GM21360 (cell line): ENCODE measurements around the gene ALK.

ENCODE experiments used
- ATAC-seq: cut with Tn5 transposase; IDR thresholded peaks from one replicate; pipeline ENCODE4 v1.9.1; 2021; ENCODE audit warnings: mild to moderate bottlenecking, moderate library complexity; ENCODE audit not compliant: unreplicated experiment

The ALK gene

GRCh38 chr2:29663268-29663667 lies 258.1 kb downstream of the ALK start:
- no peak for ATAC-seq

- no peak for ATAC-seq
These were observed 258.5 kb downstream of the ALK start for GRCh38 chr2:29662861-29663260.

- ATAC-seq, result no peak
These were observed 261.2 kb downstream of the ALK start for GRCh38 chr2:29660201-29660600.

GRCh38 chr2:29659178-29659577 lies 262.2 kb downstream of the ALK start:
- ATAC-seq, result no peak

GRCh38 chr2:29657674-29658073 lies 263.7 kb downstream of the ALK start:
- ATAC-seq, result no peak

- no peak for ATAC-seq
These were observed 265.8 kb downstream of the ALK start for GRCh38 chr2:29655391-29656086.

GRCh38 chr2:29650631-29651097 lies 270.7 kb downstream of the ALK start:
- ATAC-seq, result no peak

GRCh38 chr2:29644949-29645348 lies 276.4 kb downstream of the ALK start:
- no peak for ATAC-seq

GRCh38 chr2:29643196-29643595 lies 278.2 kb downstream of the ALK start:
- no peak for ATAC-seq

GRCh38 chr2:29640360-29640759 lies 281.0 kb downstream of the ALK start:
- ATAC-seq, result no peak

- ATAC-seq, result no peak
These were observed 282.7 kb downstream of the ALK start for GRCh38 chr2:29638641-29639040.

GRCh38 chr2:29634916-29635315 lies 286.5 kb downstream of the ALK start:
- no peak for ATAC-seq

- no peak for ATAC-seq
These were observed 289.4 kb downstream of the ALK start for GRCh38 chr2:29632018-29632417.

- ATAC-seq, result no peak
These were observed 291.9 kb downstream of the ALK start for GRCh38 chr2:29629495-29629894.

GRCh38 chr2:29628862-29629261 lies 292.5 kb downstream of the ALK start:
- no peak for ATAC-seq

- no peak for ATAC-seq
These were observed 293.2 kb downstream of the ALK start for GRCh38 chr2:29628108-29628745.

- no peak for ATAC-seq
These were observed 294.1 kb downstream of the ALK start for GRCh38 chr2:29627279-29627711.

- ATAC-seq, result no peak
These were observed 300.5 kb downstream of the ALK start for GRCh38 chr2:29620890-29621289.

GRCh38 chr2:29619689-29620088 lies 301.7 kb downstream of the ALK start:
- ATAC-seq, result no peak

- no peak for ATAC-seq
These were observed 303.4 kb downstream of the ALK start for GRCh38 chr2:29618024-29618423.

GRCh38 chr2:29617351-29617750 lies 304.0 kb downstream of the ALK start:
- ATAC-seq, result no peak

- no peak for ATAC-seq
These were observed 304.8 kb downstream of the ALK start for GRCh38 chr2:29616569-29616968.

- no peak for ATAC-seq
These were observed 305.5 kb downstream of the ALK start for GRCh38 chr2:29615841-29616240.
